Ishikawa (cell line): Measurements from ENCODE around the gene BTN3A1.

ENCODE experiments used
- CEBPB ChIP-seq: IDR thresholded peaks from 2 replicates; pipeline ENCODE4 v1.6.1; 2012
- CREB1 ChIP-seq: IDR thresholded peaks from 2 replicates; pipeline ENCODE4 v1.6.1; 2012; ENCODE audit warnings: low read depth
- EP300 ChIP-seq: IDR thresholded peaks from 2 replicates; pipeline ENCODE4 v1.6.1; 2012; ENCODE audit warnings: borderline replicate concordance
- MAX ChIP-seq: IDR thresholded peaks from 2 replicates; pipeline ENCODE4 v1.6.1; 2012
- NFIC ChIP-seq: IDR thresholded peaks from 2 replicates; pipeline ENCODE4 v1.6.1; 2012
- RAD21 ChIP-seq: IDR thresholded peaks from 2 replicates; pipeline ENCODE4 v1.6.1; 2012; ENCODE audit warnings: low read depth
- REST ChIP-seq: IDR thresholded peaks from 2 replicates; pipeline ENCODE4 v1.6.1; 2012; ENCODE audit warnings: low read depth, mild to moderate bottlenecking
- TAF1 ChIP-seq: IDR thresholded peaks from 2 replicates; pipeline ENCODE4 v1.6.1; 2012; ENCODE audit warnings: low read depth, mild to moderate bottlenecking
- YY1 ChIP-seq: IDR thresholded peaks from 2 replicates; pipeline ENCODE4 v1.6.1; 2012; ENCODE audit warnings: low read depth

DNA sequence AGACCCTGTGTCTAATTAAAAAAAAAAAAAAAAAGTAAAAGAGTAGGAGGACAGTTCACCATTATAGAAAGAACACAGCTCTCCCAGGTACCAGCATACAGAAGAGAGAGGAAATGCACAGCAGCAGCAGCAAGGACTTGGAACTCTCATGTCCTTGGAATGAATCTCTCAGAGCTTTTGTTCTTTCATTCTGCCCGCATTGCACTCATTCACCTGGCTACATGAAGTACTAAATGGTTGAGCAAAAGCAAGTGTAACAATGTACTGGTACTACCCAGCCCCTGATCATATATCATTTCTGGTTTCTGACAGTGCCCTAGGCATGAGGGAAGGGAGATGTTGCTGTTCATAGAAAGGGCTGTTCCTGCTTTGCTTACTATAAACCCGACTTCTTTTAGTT is 26.1 kb downstream of the BTN3A1 start:
- TF ChIP-seq EP300 (no peak), RAD21 (no peak), NFIC (no peak), REST (no peak), TAF1 (no peak), MAX (no peak), CEBPB (no peak), YY1 (no peak), CREB1 (no peak)
